ENCODE results near the gene ST3GAL4. TPM values are rescaled to one million over a fixed set of nuclear protein-coding genes. Genes with fewer than 3 reads are reported as not detected.
A peak's percentile ranks its signal among the peaks of the same experiment; 100 is the strongest.

The ST3GAL4 gene
- total RNA-seq, 1 experiment from 2014 or later = 22.3 TPM

- Histone ChIP-seq H3K4me3 (no peak overlapping the region), H3K27ac (peak overlapping the region; percentile 68), H3K27me3 (replicated peaks) (no peaks in the 10 kb centered on the region), H3K36me3 (no peaks in the 10 kb centered on the region), H3K9me3 (replicated peaks) (no peaks in the 10 kb centered on the region), H3K4me1 (replicated peaks) (peaks cover 24% of the 10 kb centered on the region)
- peak; percentile 52 to 62 for DNase-seq (ENCODE audit: low read depth in 1 of 2, low spot score in 2 of 2)
Observed at GRCh38 chr11:126318574-126319373, 36.7 kb upstream of the ST3GAL4 start.

GRCh38 chr11:126319374-126319740 lies 36.1 kb upstream of the ST3GAL4 start:
- peaks cover 24% of the 10 kb centered on the region for H3K4me1 ChIP-seq (replicated peaks)
- peak overlapping the region; percentile 68 for H3K27ac ChIP-seq
- no peaks in the 10 kb centered on the region for H3K9me3 ChIP-seq (replicated peaks)
- H3K27me3 ChIP-seq (replicated peaks) = no peaks in the 10 kb centered on the region
- no peak overlapping the region for H3K4me3 ChIP-seq
- H3K36me3 ChIP-seq = no peaks in the 10 kb centered on the region
- no peak for DNase-seq (ENCODE audit: low read depth in 1 of 2, low spot score in 2 of 2)

- no peaks in the 10 kb centered on the region for H3K9me3 ChIP-seq (replicated peaks)
- DNase-seq (ENCODE audit: low read depth in 1 of 2, low spot score in 2 of 2) = no peak
- H3K27me3 ChIP-seq (replicated peaks) = no peaks in the 10 kb centered on the region
- H3K4me3 ChIP-seq = no peak overlapping the region
- peaks cover 16% of the 10 kb centered on the region for H3K4me1 ChIP-seq (replicated peaks)
- no peaks in the 10 kb centered on the region for H3K36me3 ChIP-seq
- no peak overlapping the region for H3K27ac ChIP-seq
Observed at GRCh38 chr11:126322996-126323395, 32.5 kb upstream of the ST3GAL4 start.

- no peaks in the 10 kb centered on the region; the same call in 1 of the 2 replicates for H3K36me3 ChIP-seq
- peaks cover 5% of the 10 kb centered on the region; the same call in 1 of the 2 replicates for H3K4me1 ChIP-seq (replicated peaks)
- no peak overlapping the region for H3K4me3 ChIP-seq
- DNase-seq (ENCODE audit: low read depth in 1 of 2, low spot score in 2 of 2) = no peak
- H3K9me3 ChIP-seq (replicated peaks) = no peaks in the 10 kb centered on the region
- H3K27me3 ChIP-seq (replicated peaks) = no peaks in the 10 kb centered on the region
- no peak overlapping the region for H3K27ac ChIP-seq
Observed at GRCh38 chr11:126327281-126328000, 28.0 kb upstream of the ST3GAL4 start.

- Histone ChIP-seq H3K27ac (no peak overlapping the region), H3K4me3 (no peak overlapping the region), H3K27me3 (replicated peaks) (no peaks in the 10 kb centered on the region), H3K9me3 (replicated peaks) (no peaks in the 10 kb centered on the region), H3K4me1 (replicated peaks) (peaks cover 6% of the 10 kb centered on the region; the same call in 1 of the 2 replicates), H3K36me3 (no peaks in the 10 kb centered on the region; the same call in 1 of the 2 replicates)
- DNase-seq (ENCODE audit: low read depth in 1 of 2, low spot score in 2 of 2) = no peak
Observed at GRCh38 chr11:126328001-126328390, 27.5 kb upstream of the ST3GAL4 start.

GRCh38 chr11:126328444-126328843 lies 27.0 kb upstream of the ST3GAL4 start:
- no peak overlapping the region for H3K27ac ChIP-seq
- no peak for DNase-seq (ENCODE audit: low read depth in 1 of 2, low spot score in 2 of 2)
- peaks cover 6% of the 10 kb centered on the region; the same call in 1 of the 2 replicates for H3K4me1 ChIP-seq (replicated peaks)
- H3K36me3 ChIP-seq = no peaks in the 10 kb centered on the region; the same call in 1 of the 2 replicates
- no peak overlapping the region for H3K4me3 ChIP-seq
- H3K27me3 ChIP-seq (replicated peaks) = no peaks in the 10 kb centered on the region
- H3K9me3 ChIP-seq (replicated peaks) = no peaks in the 10 kb centered on the region

- Histone ChIP-seq H3K36me3 (no peaks in the 10 kb centered on the region; the same call in 1 of the 2 replicates), H3K27me3 (replicated peaks) (no peaks in the 10 kb centered on the region), H3K9me3 (replicated peaks) (no peaks in the 10 kb centered on the region), H3K4me1 (replicated peaks) (peaks cover 6% of the 10 kb centered on the region; the same call in 1 of the 2 replicates), H3K4me3 (no peak overlapping the region), H3K27ac (no peak overlapping the region)
- DNase-seq (ENCODE audit: low read depth in 1 of 2, low spot score in 2 of 2) = no peak
Observed at GRCh38 chr11:126328938-126329643, 26.4 kb upstream of the ST3GAL4 start.

GRCh38 chr11:126329644-126330211 lies 25.8 kb upstream of the ST3GAL4 start:
- H3K4me1 ChIP-seq (replicated peaks) = peaks cover 11% of the 10 kb centered on the region
- H3K4me3 ChIP-seq = no peak overlapping the region
- H3K27me3 ChIP-seq (replicated peaks) = no peaks in the 10 kb centered on the region
- H3K9me3 ChIP-seq (replicated peaks) = no peaks in the 10 kb centered on the region
- H3K36me3 ChIP-seq = no peaks in the 10 kb centered on the region; the same call in 1 of the 2 replicates
- DNase-seq (ENCODE audit: low read depth in 1 of 2, low spot score in 2 of 2) = no peak
- H3K27ac ChIP-seq = no peak overlapping the region

- H3K36me3 ChIP-seq = no peaks in the 10 kb centered on the region; the same call in 1 of the 2 replicates
- H3K9me3 ChIP-seq (replicated peaks) = no peaks in the 10 kb centered on the region
- H3K27me3 ChIP-seq (replicated peaks) = no peaks in the 10 kb centered on the region
- H3K4me3 ChIP-seq = no peak overlapping the region
- no peak for DNase-seq (ENCODE audit: low read depth in 1 of 2, low spot score in 2 of 2)
- H3K27ac ChIP-seq = no peak overlapping the region
- H3K4me1 ChIP-seq (replicated peaks) = peaks cover 15% of the 10 kb centered on the region
Observed at GRCh38 chr11:126331286-126331685, 24.2 kb upstream of the ST3GAL4 start.

- DNase-seq (ENCODE audit: low read depth in 1 of 2, low spot score in 2 of 2) = peak in 1 of 2 experiments; percentile 11
- Histone ChIP-seq H3K9me3 (replicated peaks) (no peaks in the 10 kb centered on the region), H3K27ac (no peak overlapping the region)
Observed at GRCh38 chr11:126332221-126332711, 23.2 kb upstream of the ST3GAL4 start.

GRCh38 chr11:126333142-126333541 lies 22.3 kb upstream of the ST3GAL4 start:
- no peak for DNase-seq (ENCODE audit: low read depth in 1 of 2, low spot score in 2 of 2)
- Histone ChIP-seq H3K9me3 (replicated peaks) (no peaks in the 10 kb centered on the region), H3K4me3 (no peak overlapping the region), H3K36me3 (no peaks in the 10 kb centered on the region; the same call in 1 of the 2 replicates), H3K4me1 (replicated peaks) (peaks cover 15% of the 10 kb centered on the region), H3K27me3 (replicated peaks) (no peaks in the 10 kb centered on the region), H3K27ac (no peak overlapping the region)

More at GRCh38 chr11:126332221-126332711, 23.2 kb upstream of the ST3GAL4 start:
- H3K36me3 ChIP-seq = no peaks in the 10 kb centered on the region; the same call in 1 of the 2 replicates
- peaks cover 15% of the 10 kb centered on the region for H3K4me1 ChIP-seq (replicated peaks)
- H3K27me3 ChIP-seq (replicated peaks) = no peaks in the 10 kb centered on the region
- H3K4me3 ChIP-seq = no peak overlapping the region

- Histone ChIP-seq H3K27ac (no peak overlapping the region), H3K4me1 (replicated peaks) (peaks cover 17% of the 10 kb centered on the region), H3K27me3 (replicated peaks) (no peaks in the 10 kb centered on the region), H3K9me3 (replicated peaks) (no peaks in the 10 kb centered on the region), H3K4me3 (no peak overlapping the region), H3K36me3 (no peaks in the 10 kb centered on the region; the same call in 1 of the 2 replicates)
- DNase-seq (ENCODE audit: low read depth in 1 of 2, low spot score in 2 of 2) = peak in 1 of 2 experiments; percentile 14
Observed at GRCh38 chr11:126334659-126335462, 20.6 kb upstream of the ST3GAL4 start.

All from SJSA1 (cell line).